SK-N-SH treated with all-trans-retinoic acid at 6 μM for 48 hours (cell line): Measurements from ENCODE around the gene ARTN.

Experiments used
- ATAC-seq: fragments of 200-7000 bp; cut with Tn5 transposase; 3 replicates; pipeline ENCODE4 v1.9.1; 2020; ENCODE audit warnings: mild to moderate bottlenecking, moderate library complexity
- ARNTL ChIP-seq: fragments of 450-650 bp; formaldehyde crosslinking; IDR thresholded peaks from 2 replicates; pipeline ENCODE4 v1.5.0; 2020; ENCODE audit warnings: low read depth, mild to moderate bottlenecking, moderate library complexity, borderline replicate concordance
- BACH2 ChIP-seq: fragments of 250-450 bp; sonication (Bioruptor Pico); IDR thresholded peaks from 2 replicates; pipeline ENCODE4 v1.9.0; 2021; ENCODE audit warnings: mild to moderate bottlenecking, borderline replicate concordance
- CSRNP3 ChIP-seq: fragments of 250-450 bp; sonication (Bioruptor Pico); IDR thresholded peaks from 2 replicates; pipeline ENCODE4 v1.5.1; 2021; ENCODE audit warnings: mild to moderate bottlenecking, moderate library complexity
- ESRRG ChIP-seq: fragments of 250-450 bp; sonication (Bioruptor Pico); IDR thresholded peaks from 2 replicates; pipeline ENCODE4 v1.6.1; 2021; ENCODE audit warnings: mild to moderate bottlenecking
- GLIS3 ChIP-seq: fragments of 250-450 bp; sonication (Bioruptor Pico); IDR thresholded peaks from 2 replicates; pipeline ENCODE4 v1.5.0; 2020; ENCODE audit warnings: mild to moderate bottlenecking, moderate library complexity
- ISL1 ChIP-seq: fragments of 250-450 bp; sonication (Bioruptor Pico); IDR thresholded peaks from 2 replicates; pipeline ENCODE4 v2.1.2; 2022; ENCODE audit warnings: mild to moderate bottlenecking, moderate library complexity
- PATZ1 ChIP-seq: fragments of 250-450 bp; sonication (Bioruptor Pico); IDR thresholded peaks from 2 replicates; pipeline ENCODE4 v1.8.0; 2020; ENCODE audit warnings: mild to moderate bottlenecking, moderate library complexity, borderline replicate concordance
- POU6F1 ChIP-seq: fragments of 250-450 bp; sonication (Bioruptor Pico); IDR thresholded peaks from 2 replicates; pipeline ENCODE4 v1.8.0; 2021; ENCODE audit warnings: low read depth, mild to moderate bottlenecking, moderate library complexity, borderline replicate concordance
- PPARA ChIP-seq: fragments of 250-450 bp; sonication (Bioruptor Pico); IDR thresholded peaks from 2 replicates; pipeline ENCODE4 v1.5.0; 2020; ENCODE audit warnings: mild to moderate bottlenecking, borderline replicate concordance
- RARB ChIP-seq: fragments of 250-450 bp; sonication (Bioruptor Pico); IDR thresholded peaks from 2 replicates; pipeline ENCODE4 v1.8.0; 2021; ENCODE audit warnings: mild to moderate bottlenecking, moderate library complexity
- SNAI2 ChIP-seq: fragments of 250-450 bp; sonication (Bioruptor Pico); IDR thresholded peaks from 2 replicates; pipeline ENCODE4 v1.5.0; 2020; ENCODE audit warnings: mild to moderate bottlenecking, moderate library complexity
- TCF4 ChIP-seq: fragments of 250-450 bp; sonication (Bioruptor Pico); IDR thresholded peaks from 2 replicates; pipeline ENCODE4 v1.8.0; 2021; ENCODE audit warnings: mild to moderate bottlenecking, moderate library complexity, borderline replicate concordance
- TOX ChIP-seq: fragments of 250-450 bp; sonication (Bioruptor Pico); IDR thresholded peaks from 2 replicates; pipeline ENCODE4 v1.8.0; 2021; ENCODE audit warnings: mild to moderate bottlenecking, moderate library complexity, borderline replicate concordance
- ZFP3 ChIP-seq: fragments of 250-450 bp; sonication (Bioruptor Pico); IDR thresholded peaks from 2 replicates; pipeline ENCODE4 v1.5.0; 2020; ENCODE audit warnings: mild to moderate bottlenecking, moderate library complexity
- ZNF70 ChIP-seq: fragments of 450-650 bp; formaldehyde crosslinking; IDR thresholded peaks from 2 replicates; pipeline ENCODE4 v1.5.0; 2020; ENCODE audit warnings: mild to moderate bottlenecking, moderate library complexity
- ZNF8 ChIP-seq: fragments of 450-650 bp; formaldehyde crosslinking; IDR thresholded peaks from 2 replicates; pipeline ENCODE4 v1.5.0; 2020; ENCODE audit warnings: mild to moderate bottlenecking, moderate library complexity
- TF ChIP-seq, protein P1 (sequence below): fragments of 250-450 bp; sonication (Bioruptor Pico); IDR thresholded peaks from 2 replicates; pipeline ENCODE4 v1.5.0; 2020; ENCODE audit warnings: mild to moderate bottlenecking, moderate library complexity
- TF ChIP-seq, protein P2 (sequence below): fragments of 250-450 bp; sonication (Bioruptor Pico); IDR thresholded peaks from 2 replicates; pipeline ENCODE4 v1.5.1; 2020; ENCODE audit warnings: low read depth, mild to moderate bottlenecking, moderate library complexity

The ARTN gene

GRCh38 chr1:43979261-43979527 lies 45.6 kb downstream of the ARTN start:
- ATAC-seq: no peak
- TF ChIP-seq ZFP3 (CRISPR knock-in tag) (no peak), CSRNP3 (CRISPR knock-in tag) (no peak), RARB (CRISPR knock-in tag) (no peak), ESRRG (CRISPR knock-in tag) (no peak), PATZ1 (no peak)

DNA sequence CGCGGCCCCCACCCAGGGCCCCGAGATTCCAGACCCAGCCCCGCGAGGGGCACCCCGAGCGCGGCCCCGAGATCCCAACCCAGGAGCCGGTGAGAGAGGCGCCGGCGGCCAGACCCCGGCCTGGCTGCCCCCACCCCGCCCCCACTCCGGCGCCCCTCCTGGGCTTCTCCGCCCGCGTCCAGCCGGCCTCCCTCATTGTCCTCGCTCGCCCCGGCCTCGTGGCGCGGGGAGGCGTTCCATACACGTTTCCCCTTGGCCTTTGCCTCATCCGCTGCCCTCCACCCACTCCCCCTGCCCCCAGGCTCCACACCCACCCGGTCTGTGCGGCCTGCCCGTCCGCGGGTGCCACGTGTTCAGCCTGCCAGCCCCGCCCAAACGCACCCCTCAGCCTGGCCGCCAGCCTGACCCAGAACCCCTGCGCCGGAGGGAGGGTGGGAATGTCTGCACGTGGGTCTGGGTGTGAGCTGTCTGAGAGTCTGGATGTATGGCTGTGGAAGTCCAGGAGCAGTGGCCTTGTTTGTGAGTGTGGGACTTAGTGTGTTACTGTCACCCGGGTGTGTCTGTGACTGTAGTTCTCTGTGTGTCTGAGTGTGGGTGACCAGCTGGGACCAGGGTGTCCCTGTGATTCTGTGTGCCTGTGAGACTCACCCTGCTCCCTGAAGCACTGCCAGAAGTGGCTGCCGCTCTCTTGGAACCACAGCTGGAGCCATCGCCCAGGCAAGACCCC lies 46.1 kb downstream of the ARTN start:
- TF ChIP-seq POU6F1 (CRISPR knock-in tag): no peak
- no peak for TF ChIP-seq ZNF8 (CRISPR knock-in tag)
- no peak for TF ChIP-seq ZNF70 (CRISPR knock-in tag)
- no peak for TF ChIP-seq CSRNP3 (CRISPR knock-in tag)
- TF ChIP-seq, protein P1, sequence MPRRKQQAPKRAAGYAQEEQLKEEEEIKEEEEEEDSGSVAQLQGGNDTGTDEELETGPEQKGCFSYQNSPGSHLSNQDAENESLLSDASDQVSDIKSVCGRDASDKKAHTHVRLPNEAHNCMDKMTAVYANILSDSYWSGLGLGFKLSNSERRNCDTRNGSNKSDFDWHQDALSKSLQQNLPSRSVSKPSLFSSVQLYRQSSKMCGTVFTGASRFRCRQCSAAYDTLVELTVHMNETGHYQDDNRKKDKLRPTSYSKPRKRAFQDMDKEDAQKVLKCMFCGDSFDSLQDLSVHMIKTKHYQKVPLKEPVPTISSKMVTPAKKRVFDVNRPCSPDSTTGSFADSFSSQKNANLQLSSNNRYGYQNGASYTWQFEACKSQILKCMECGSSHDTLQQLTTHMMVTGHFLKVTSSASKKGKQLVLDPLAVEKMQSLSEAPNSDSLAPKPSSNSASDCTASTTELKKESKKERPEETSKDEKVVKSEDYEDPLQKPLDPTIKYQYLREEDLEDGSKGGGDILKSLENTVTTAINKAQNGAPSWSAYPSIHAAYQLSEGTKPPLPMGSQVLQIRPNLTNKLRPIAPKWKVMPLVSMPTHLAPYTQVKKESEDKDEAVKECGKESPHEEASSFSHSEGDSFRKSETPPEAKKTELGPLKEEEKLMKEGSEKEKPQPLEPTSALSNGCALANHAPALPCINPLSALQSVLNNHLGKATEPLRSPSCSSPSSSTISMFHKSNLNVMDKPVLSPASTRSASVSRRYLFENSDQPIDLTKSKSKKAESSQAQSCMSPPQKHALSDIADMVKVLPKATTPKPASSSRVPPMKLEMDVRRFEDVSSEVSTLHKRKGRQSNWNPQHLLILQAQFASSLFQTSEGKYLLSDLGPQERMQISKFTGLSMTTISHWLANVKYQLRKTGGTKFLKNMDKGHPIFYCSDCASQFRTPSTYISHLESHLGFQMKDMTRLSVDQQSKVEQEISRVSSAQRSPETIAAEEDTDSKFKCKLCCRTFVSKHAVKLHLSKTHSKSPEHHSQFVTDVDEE (CRISPR knock-in tag): no peak
- ATAC-seq: peak; percentile 25

DNA sequence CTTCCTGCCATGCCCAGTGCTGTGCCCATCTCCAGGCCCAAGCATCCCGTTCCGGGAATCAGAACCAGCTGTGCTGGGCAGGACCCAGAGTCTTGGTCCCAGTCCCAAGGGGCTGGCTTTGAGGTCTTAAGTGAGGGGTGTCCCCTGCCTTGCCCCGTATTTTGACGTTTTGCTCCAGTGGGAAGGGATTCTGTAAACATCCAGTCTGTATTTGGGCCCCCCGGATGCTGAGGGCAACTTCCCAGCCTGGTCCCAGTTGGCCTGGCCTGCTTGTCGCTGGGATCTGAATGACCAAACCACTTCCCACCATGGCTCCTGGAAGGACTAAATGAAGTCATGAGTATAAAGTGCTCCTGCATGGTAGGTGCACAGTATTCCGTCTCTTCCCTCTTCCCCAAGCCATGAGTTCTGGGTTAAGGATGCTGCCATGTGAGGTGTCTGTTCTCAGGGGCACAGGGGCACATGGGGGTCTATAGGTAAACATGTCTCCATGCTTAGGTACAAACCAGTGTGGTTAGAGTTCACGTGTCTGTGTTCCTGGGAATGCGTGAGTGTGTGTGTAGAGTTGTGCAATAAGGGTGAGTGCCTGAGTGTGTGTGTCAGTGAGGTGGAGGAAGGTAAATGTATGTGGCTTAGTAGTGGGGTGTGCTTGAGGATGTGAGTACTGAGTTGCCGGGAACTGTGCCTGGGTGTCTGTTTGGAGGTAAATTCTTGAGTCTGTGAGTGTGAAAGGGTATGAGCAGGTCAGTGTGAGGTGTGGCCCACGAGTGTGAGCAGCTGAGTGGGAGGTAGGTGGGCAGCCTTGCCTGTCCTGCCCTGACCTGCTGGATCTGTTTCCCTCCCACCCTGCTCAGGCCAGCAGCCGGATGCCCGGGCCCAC lies 46.9 kb downstream of the ARTN start:
- TF ChIP-seq ESRRG (CRISPR knock-in tag) (no peak), ARNTL (CRISPR knock-in tag) (no peak), TCF4 (CRISPR knock-in tag) (no peak), CSRNP3 (CRISPR knock-in tag) (no peak), SNAI2 (CRISPR knock-in tag) (no peak), ZNF70 (CRISPR knock-in tag) (no peak), TOX (no peak), BACH2 (CRISPR knock-in tag) (no peak), ISL1 (CRISPR knock-in tag) (no peak), PPARA (CRISPR knock-in tag) (no peak), GLIS3 (CRISPR knock-in tag) (no peak)
- TF ChIP-seq, protein P1 (CRISPR knock-in tag): no peak
- TF ChIP-seq, protein P2, sequence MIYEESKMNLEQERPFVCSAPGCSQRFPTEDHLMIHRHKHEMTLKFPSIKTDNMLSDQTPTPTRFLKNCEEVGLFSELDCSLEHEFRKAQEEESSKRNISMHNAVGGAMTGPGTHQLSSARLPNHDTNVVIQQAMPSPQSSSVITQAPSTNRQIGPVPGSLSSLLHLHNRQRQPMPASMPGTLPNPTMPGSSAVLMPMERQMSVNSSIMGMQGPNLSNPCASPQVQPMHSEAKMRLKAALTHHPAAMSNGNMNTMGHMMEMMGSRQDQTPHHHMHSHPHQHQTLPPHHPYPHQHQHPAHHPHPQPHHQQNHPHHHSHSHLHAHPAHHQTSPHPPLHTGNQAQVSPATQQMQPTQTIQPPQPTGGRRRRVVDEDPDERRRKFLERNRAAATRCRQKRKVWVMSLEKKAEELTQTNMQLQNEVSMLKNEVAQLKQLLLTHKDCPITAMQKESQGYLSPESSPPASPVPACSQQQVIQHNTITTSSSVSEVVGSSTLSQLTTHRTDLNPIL: no peak
- ATAC-seq: no peak
